ENCODE measurements around the gene HOXA3. TPM values are rescaled to one million over a fixed set of nuclear protein-coding genes. Genes with fewer than 3 reads are reported as not detected.
A peak's percentile ranks its signal among the peaks of the same experiment; 100 is the strongest.

Gene HOXA3
- total and polyA plus RNA-seq, 9 of the 15 experiments (the other 6 are each of a cell fraction or from before 2014, with no cell fraction given), result 0.04 to 0.13 TPM; not detected in 7

DNA sequence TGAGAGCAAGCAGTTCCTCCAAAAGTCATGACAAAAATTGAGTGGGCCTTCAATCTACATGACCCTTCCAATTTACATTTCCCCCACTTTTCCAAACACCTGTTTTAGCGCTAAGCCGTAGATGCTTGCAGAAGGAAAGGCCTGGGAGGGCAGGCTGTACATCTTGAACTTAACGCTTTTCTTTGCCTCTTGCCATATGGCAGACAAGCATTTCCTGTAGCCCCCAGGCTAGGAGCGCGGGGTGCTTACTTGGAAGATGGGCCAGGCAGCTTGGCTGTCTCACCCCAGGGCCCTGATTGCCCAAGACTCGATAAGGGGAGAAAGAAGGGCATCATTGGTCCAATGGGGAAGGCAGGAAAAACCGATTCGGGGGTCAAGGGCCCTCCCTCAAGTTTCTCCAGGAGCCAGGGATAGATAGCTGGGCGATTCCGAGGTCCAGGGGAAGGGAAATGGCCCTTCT is 20.0 kb upstream of the HOXA3 start:
- intact Hi-C loops (cut with micrococcal nuclease) (no loop called here), in situ Hi-C loops (cut with MboI) (loop anchor here (25.0 kb wide), 3 partner anchors 660 to 1285 kb away; no protein-coding TSS in a partner anchor)
- no peak overlapping the region for H3K4me2 ChIP-seq (ENCODE audit: insufficient read depth, low read length)
- H3K9ac ChIP-seq (ENCODE audit: insufficient read depth in 1 of 2, low read depth in 2 of 2, low read length in 2 of 2), result no peak overlapping the region
- H3K27ac ChIP-seq (ENCODE audit: extremely low read depth, low read depth, low read length), result no peak overlapping the region
- H3K9me3 ChIP-seq (replicated peaks; ENCODE audit: control insufficient read depth, insufficient read depth, low read depth, low read length), result no peaks in the 10 kb centered on the region
- POLR2A ChIA-PET, result no interaction called here
- no TSS peak for BruUV-seq (replicated peaks)
- WGBS (ENCODE audit: insufficient coverage, low coverage, missing lambda C conversion rate), result 5% methylated on average over 10 of the region's 10 CpGs
- peaks cover 0 to 3% of the 10 kb centered on the region in 2 experiments; a peak in 1 of 5 replicates for H3K4me1 ChIP-seq (replicated peaks in 1 of 2; ENCODE audit: control insufficient read depth in 2 of 2, insufficient read depth in 2 of 2, low read length in 2 of 2)
- no peaks in the 10 kb centered on the region for H3K79me2 ChIP-seq (ENCODE audit: control insufficient read depth, insufficient read depth, low read length)
- DNase-seq (ENCODE audit: extremely low read depth in 1 of 4, low spot score in 3 of 4) (no peak), FAIRE-seq (no peak), ATAC-seq (no peak)
- CTCF ChIA-PET (ENCODE audit: low intra/inter-chr PET ratio), result no interaction called here
- no peaks in the 10 kb centered on the region for H3K36me3 ChIP-seq (ENCODE audit: control insufficient read depth, insufficient read depth, low read length)
- TF ChIP-seq ELF2 (CRISPR knock-in tag; IDR thresholded peaks at IDR 0.05), result no peak
- no peaks in the 10 kb centered on the region for H3K9me1 ChIP-seq (ENCODE audit: control insufficient read depth, insufficient read depth, low read length)
- H3K27me3 ChIP-seq (ENCODE audit: control insufficient read depth in 2 of 2, insufficient read depth in 2 of 2, low read length in 2 of 2), result peaks cover 30 to 73% of the 10 kb centered on the region in 2 experiments
- H2AFZ ChIP-seq (ENCODE audit: low read depth, low read length), result no peak overlapping the region
- no peaks in the 10 kb centered on the region for H4K20me1 ChIP-seq (replicated peaks; ENCODE audit: control insufficient read depth, insufficient read depth, low read length)
- no peak overlapping the region for H3K4me3 ChIP-seq

DNA sequence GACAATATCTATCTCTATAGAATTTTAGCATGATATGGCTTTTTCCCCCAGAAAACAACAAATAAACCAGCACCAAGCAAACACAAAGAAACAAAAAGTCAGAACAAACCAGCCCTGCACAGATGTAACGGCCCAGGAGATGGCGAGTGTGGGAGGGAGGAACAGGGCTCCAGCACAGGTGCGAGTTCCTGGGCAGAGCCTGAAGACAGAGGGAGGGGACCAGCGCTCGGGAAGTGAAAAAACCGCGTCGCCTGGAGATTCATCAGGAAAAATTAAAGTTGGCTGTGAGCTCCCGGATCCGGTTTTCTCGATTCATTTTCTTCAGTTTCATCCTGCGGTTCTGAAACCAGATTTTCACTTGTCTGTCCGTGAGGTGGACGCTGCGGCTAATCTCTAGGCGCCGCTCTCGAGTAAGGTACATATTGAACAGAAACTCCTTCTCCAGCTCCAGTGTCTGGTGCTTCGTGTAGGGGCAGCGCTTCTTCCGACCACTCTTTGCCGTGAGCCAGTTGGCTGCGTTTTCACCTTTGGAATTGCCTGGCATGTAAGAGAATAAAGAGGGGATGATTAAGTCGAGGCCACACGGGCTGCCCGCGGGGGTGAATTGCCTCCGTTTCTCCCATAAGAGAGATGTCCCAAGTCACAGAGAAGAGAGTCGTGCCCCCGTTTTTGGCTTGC is 19.4 kb upstream of the HOXA3 start:
- H3K9me1 ChIP-seq (ENCODE audit: control insufficient read depth, insufficient read depth, low read length), result no peaks in the 10 kb centered on the region
- 8% methylated on average over 30 of the region's 30 CpGs for WGBS (ENCODE audit: insufficient coverage, low coverage, missing lambda C conversion rate)
- CTCF ChIA-PET (ENCODE audit: low intra/inter-chr PET ratio), result no interaction called here
- no peak overlapping the region for H3K4me3 ChIP-seq
- TF ChIP-seq, protein P1, sequence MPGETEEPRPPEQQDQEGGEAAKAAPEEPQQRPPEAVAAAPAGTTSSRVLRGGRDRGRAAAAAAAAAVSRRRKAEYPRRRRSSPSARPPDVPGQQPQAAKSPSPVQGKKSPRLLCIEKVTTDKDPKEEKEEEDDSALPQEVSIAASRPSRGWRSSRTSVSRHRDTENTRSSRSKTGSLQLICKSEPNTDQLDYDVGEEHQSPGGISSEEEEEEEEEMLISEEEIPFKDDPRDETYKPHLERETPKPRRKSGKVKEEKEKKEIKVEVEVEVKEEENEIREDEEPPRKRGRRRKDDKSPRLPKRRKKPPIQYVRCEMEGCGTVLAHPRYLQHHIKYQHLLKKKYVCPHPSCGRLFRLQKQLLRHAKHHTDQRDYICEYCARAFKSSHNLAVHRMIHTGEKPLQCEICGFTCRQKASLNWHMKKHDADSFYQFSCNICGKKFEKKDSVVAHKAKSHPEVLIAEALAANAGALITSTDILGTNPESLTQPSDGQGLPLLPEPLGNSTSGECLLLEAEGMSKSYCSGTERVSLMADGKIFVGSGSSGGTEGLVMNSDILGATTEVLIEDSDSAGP (CRISPR knock-in tag; IDR thresholded peaks at IDR 0.05), result no peak
- TF ChIP-seq MCM7 (IDR thresholded peaks at IDR 0.05) (no peak), PHTF2 (CRISPR knock-in tag; IDR thresholded peaks at IDR 0.05) (no peak), RBM39 (optimal IDR thresholded peaks at IDR 0.05; ENCODE audit: low read depth, low read length) (no peak)
- TF ChIP-seq, protein P2, sequence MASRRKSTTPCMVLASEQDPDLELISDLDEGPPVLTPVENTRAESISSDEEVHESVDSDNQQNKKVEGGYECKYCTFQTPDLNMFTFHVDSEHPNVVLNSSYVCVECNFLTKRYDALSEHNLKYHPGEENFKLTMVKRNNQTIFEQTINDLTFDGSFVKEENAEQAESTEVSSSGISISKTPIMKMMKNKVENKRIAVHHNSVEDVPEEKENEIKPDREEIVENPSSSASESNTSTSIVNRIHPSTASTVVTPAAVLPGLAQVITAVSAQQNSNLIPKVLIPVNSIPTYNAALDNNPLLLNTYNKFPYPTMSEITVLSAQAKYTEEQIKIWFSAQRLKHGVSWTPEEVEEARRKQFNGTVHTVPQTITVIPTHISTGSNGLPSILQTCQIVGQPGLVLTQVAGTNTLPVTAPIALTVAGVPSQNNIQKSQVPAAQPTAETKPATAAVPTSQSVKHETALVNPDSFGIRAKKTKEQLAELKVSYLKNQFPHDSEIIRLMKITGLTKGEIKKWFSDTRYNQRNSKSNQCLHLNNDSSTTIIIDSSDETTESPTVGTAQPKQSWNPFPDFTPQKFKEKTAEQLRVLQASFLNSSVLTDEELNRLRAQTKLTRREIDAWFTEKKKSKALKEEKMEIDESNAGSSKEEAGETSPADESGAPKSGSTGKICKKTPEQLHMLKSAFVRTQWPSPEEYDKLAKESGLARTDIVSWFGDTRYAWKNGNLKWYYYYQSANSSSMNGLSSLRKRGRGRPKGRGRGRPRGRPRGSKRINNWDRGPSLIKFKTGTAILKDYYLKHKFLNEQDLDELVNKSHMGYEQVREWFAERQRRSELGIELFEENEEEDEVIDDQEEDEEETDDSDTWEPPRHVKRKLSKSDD (conservative IDR thresholded peaks at IDR 0.05; ENCODE audit: low read length), result no peak
- ATAC-seq (peak; percentile 39; the same call in 1 of the 3 replicates), FAIRE-seq (no peak), DNase-seq (ENCODE audit: extremely low read depth in 1 of 4, low spot score in 3 of 4) (no peak)
- intact Hi-C loops (cut with micrococcal nuclease) (no loop called here), in situ Hi-C loops (cut with MboI) (loop anchor here (25.0 kb wide), 3 partner anchors 659 to 1284 kb away; no protein-coding TSS in a partner anchor)
- no peak overlapping the region for H3K27ac ChIP-seq (ENCODE audit: extremely low read depth, low read depth, low read length)
- no peaks in the 10 kb centered on the region for H3K79me2 ChIP-seq (ENCODE audit: control insufficient read depth, insufficient read depth, low read length)
- BruUV-seq (replicated peaks), result no TSS peak
- no peak overlapping the region for H3K9ac ChIP-seq (ENCODE audit: insufficient read depth in 1 of 2, low read depth in 2 of 2, low read length in 2 of 2)
- H2AFZ ChIP-seq (ENCODE audit: low read depth, low read length), result no peak overlapping the region
- H3K36me3 ChIP-seq (ENCODE audit: control insufficient read depth, insufficient read depth, low read length), result no peaks in the 10 kb centered on the region
- H3K4me2 ChIP-seq (ENCODE audit: insufficient read depth, low read length), result no peak overlapping the region
- H3K9me3 ChIP-seq (replicated peaks; ENCODE audit: control insufficient read depth, insufficient read depth, low read depth, low read length), result no peaks in the 10 kb centered on the region
- H3K27me3 ChIP-seq (ENCODE audit: control insufficient read depth in 2 of 2, insufficient read depth in 2 of 2, low read length in 2 of 2), result peaks cover 30 to 73% of the 10 kb centered on the region in 2 experiments
- H4K20me1 ChIP-seq (replicated peaks; ENCODE audit: control insufficient read depth, insufficient read depth, low read length), result no peaks in the 10 kb centered on the region
- POLR2A ChIA-PET, result no interaction called here
- peaks cover 0 to 3% of the 10 kb centered on the region in 2 experiments; a peak in 1 of 5 replicates for H3K4me1 ChIP-seq (replicated peaks in 1 of 2; ENCODE audit: control insufficient read depth in 2 of 2, insufficient read depth in 2 of 2, low read length in 2 of 2)

All from K562 (cell line).